Mesothelial cell of epicardium (in vitro differentiated cells): Measurements from ENCODE around the gene SPDYC. TPM values are rescaled to one million over a fixed set of nuclear protein-coding genes. Genes with fewer than 3 reads are reported as not detected.

Experiments used
- DNase-seq, 2 experiments: peaks; one replicate each; pipeline ENCODE4 v3.0.0; 2021; ENCODE audit warnings: low spot score in 2 of 2; ENCODE audit not compliant: unreplicated experiment in 2 of 2
- H3K27ac Mint-ChIP-seq: 2 replicates; pipeline ENCODE4 v1.8.0; 2021; ENCODE audit warnings: mixed read lengths
- H3K27me3 Mint-ChIP-seq: 2 replicates; pipeline ENCODE4 v1.8.0; 2021; ENCODE audit warnings: low read depth, mixed read lengths
- H3K36me3 Mint-ChIP-seq: 2 replicates; pipeline ENCODE4 v1.8.0; 2021; ENCODE audit warnings: mixed read lengths
- H3K4me1 Mint-ChIP-seq: 2 replicates; pipeline ENCODE4 v1.8.0; 2021; ENCODE audit warnings: mixed read lengths
- H3K4me3 Mint-ChIP-seq: 2 replicates; pipeline ENCODE4 v1.8.0; 2021; ENCODE audit warnings: mild to moderate bottlenecking, moderate library complexity, mixed read lengths
- H3K9me3 Mint-ChIP-seq: 2 replicates; pipeline ENCODE4 v1.8.0; 2021; ENCODE audit warnings: mixed read lengths
- CTCF ChIP-seq: fragments of 200-600 bp; sonication (generic); IDR thresholded peaks from one replicate; pipeline ENCODE4 v1.5.0; 2021; ENCODE audit warnings: antibody characterized with exemption; ENCODE audit not compliant: unreplicated experiment
- total RNA-seq: library from RNA; stranded (reverse); gene quantifications from 3 replicates; pipeline ENCODE4 v1.2.1, GENCODE V29; 2021

SPDYC gene
- total RNA-seq, 1 donor from 2014 or later = not detected

GRCh38 chr11:65185869-65186341, 15.9 kb downstream of the SPDYC start:
- H3K9me3 Mint-ChIP-seq = no peaks in the 10 kb centered on the region
- TF ChIP-seq CTCF = no peak
- no peak overlapping the region for H3K4me3 Mint-ChIP-seq
- no peak overlapping the region for H3K27ac Mint-ChIP-seq
- DNase-seq = no peak
- H3K27me3 Mint-ChIP-seq = no peaks in the 10 kb centered on the region
- peaks cover 24% of the 10 kb centered on the region for H3K36me3 Mint-ChIP-seq
- peaks cover 21% of the 10 kb centered on the region for H3K4me1 Mint-ChIP-seq

- peaks cover 21% of the 10 kb centered on the region for H3K4me1 Mint-ChIP-seq
- no peaks in the 10 kb centered on the region for H3K9me3 Mint-ChIP-seq
- H3K36me3 Mint-ChIP-seq = peaks cover 24% of the 10 kb centered on the region
- H3K27ac Mint-ChIP-seq = no peak overlapping the region
- H3K4me3 Mint-ChIP-seq = no peak overlapping the region
- TF ChIP-seq CTCF = no peak
- no peak for DNase-seq
- H3K27me3 Mint-ChIP-seq = no peaks in the 10 kb centered on the region
Measured at GRCh38 chr11:65186701-65187100, 16.7 kb downstream of the SPDYC start.

- Mint-ChIP-seq H3K4me3 (no peak overlapping the region), H3K4me1 (peaks cover 21% of the 10 kb centered on the region), H3K36me3 (peaks cover 26% of the 10 kb centered on the region), H3K9me3 (no peaks in the 10 kb centered on the region), H3K27me3 (no peaks in the 10 kb centered on the region), H3K27ac (no peak overlapping the region)
- DNase-seq = no peak
- TF ChIP-seq CTCF = no peak
Measured at GRCh38 chr11:65187146-65187675, 17.2 kb downstream of the SPDYC start.

GRCh38 chr11:65187971-65188461, 18.0 kb downstream of the SPDYC start:
- H3K36me3 Mint-ChIP-seq = peaks cover 27% of the 10 kb centered on the region

GRCh38 chr11:65188486-65188885, 18.5 kb downstream of the SPDYC start:
- peaks cover 30% of the 10 kb centered on the region for H3K36me3 Mint-ChIP-seq
- DNase-seq = no peak
- H3K4me1 Mint-ChIP-seq = peaks cover 9% of the 10 kb centered on the region
- H3K9me3 Mint-ChIP-seq = no peaks in the 10 kb centered on the region
- no peak overlapping the region for H3K4me3 Mint-ChIP-seq
- TF ChIP-seq CTCF = no peak
- no peaks in the 10 kb centered on the region for H3K27me3 Mint-ChIP-seq
- H3K27ac Mint-ChIP-seq = no peak overlapping the region

More at GRCh38 chr11:65187971-65188461, 18.0 kb downstream of the SPDYC start:
- no peak for DNase-seq
- Mint-ChIP-seq H3K4me1 (peaks cover 14% of the 10 kb centered on the region), H3K27me3 (no peaks in the 10 kb centered on the region), H3K27ac (no peak overlapping the region), H3K9me3 (no peaks in the 10 kb centered on the region), H3K4me3 (no peak overlapping the region)
- no peak for TF ChIP-seq CTCF
